Kidney (tissue), 14 donors: ENCODE data around the gene ADCK2. TPM values are rescaled to one million over a fixed set of nuclear protein-coding genes. Genes with fewer than 3 reads are reported as not detected.
"Not testable (repeated sequence)": the region's sequence is repeated elsewhere in the genome, so short reads cannot be mapped to it uniquely, and the experiment has no call there.

Experiments used
- DNase-seq, 5 donors: peaks; one replicate each; pipeline ENCODE4 v3.0.0-alpha.2; 2013 to 2020
- FAIRE-seq: peaks from 2 replicates; lab custom pipeline; 2012; peaks lifted over from hg19 to GRCh38; lab: Jason Lieb, UNC
- H3K27ac ChIP-seq, 2 donors: one replicate each; pipeline ENCODE4 v1.7.0; 2013; ENCODE audit warnings: low read depth in 2 of 2, low read length in 2 of 2, inconsistent platforms in 1 of 2
- H3K27me3 ChIP-seq: one replicate; pipeline ENCODE4 v1.7.1; 2013; ENCODE audit warnings: low read length, inconsistent platforms; ENCODE audit not compliant: control insufficient read depth, insufficient read depth
- H3K36me3 ChIP-seq, 3 donors: one replicate each; pipeline versions ENCODE4 v1.7.0 to v1.7.1; 2013; ENCODE audit warnings: low read length in 3 of 3, control low read depth in 1 of 3, inconsistent platforms in 1 of 3; ENCODE audit not compliant: insufficient read depth in 3 of 3, control insufficient read depth in 2 of 3
- H3K4me1 ChIP-seq, 3 donors: one replicate each; pipeline versions ENCODE4 v1.7.0 to v1.7.1; 2013; ENCODE audit warnings: low read length in 3 of 3, inconsistent platforms in 1 of 3, low read depth in 1 of 3; ENCODE audit not compliant: control insufficient read depth in 2 of 3, insufficient read depth in 2 of 3
- H3K4me3 ChIP-seq, 3 donors: one replicate each; pipeline versions ENCODE4 v1.7.0 to v1.8.1; 2013; ENCODE audit warnings: low read length in 3 of 3, control low read depth in 1 of 3, inconsistent platforms in 1 of 3
- H3K9ac ChIP-seq, 3 donors: one replicate each; pipeline versions ENCODE4 v1.7.0 to v1.7.1; 2013; ENCODE audit warnings: low read length in 3 of 3, control low read depth in 1 of 3, inconsistent platforms in 1 of 3
- H3K9me3 ChIP-seq, 3 donors: one replicate each; pipeline versions ENCODE4 v1.7.0 to v1.7.1; 2013; ENCODE audit warnings: low read length in 3 of 3, control low read depth in 1 of 3, inconsistent platforms in 1 of 3; ENCODE audit not compliant: control insufficient read depth in 2 of 3, insufficient read depth in 1 of 3
- CTCF ChIP-seq: IDR thresholded peaks from 3 replicates; pipeline ENCODE4 v1.5.1; 2012; ENCODE audit warnings: mild to moderate bottlenecking, moderate library complexity, borderline replicate concordance; ENCODE audit not compliant: insufficient read depth; ENCODE audit errors: extremely low read depth
- intact Hi-C: fragments of 100-400 bp; cut with DNase I; formaldehyde crosslinking; loops from one replicate; pipeline ENCODE4 v1.11.1; 2022
- polyA plus RNA-seq: library from polyadenylated mRNA; stranded (reverse); fragments of 350-450 nt; fragmentation: Illumina TruSeq; extraction: RNeasy Lipid Tissue Mini Kit (QIAGEN cat#74804); gene quantifications from one replicate; pipeline ENCODE4 v1.2.3, GENCODE V29; 2014; ENCODE audit warnings: low read depth, low replicate concordance; ENCODE audit not compliant: insufficient read depth
- total RNA-seq: library from RNA; stranded (reverse); fragmentation: NEBNext Ultra II Directional; extraction: Animal tissue kit (Norgen Biotek cat#: 25700); gene quantifications from one replicate; pipeline ENCODE4 v1.2.1, GENCODE V29; 2021
- donor health status: control.
- donor health status: control.
- donor health status: control.
- donor health status: control.
- donor health status: control.
- donor health status: DM: yes; HTN: yes; CAD: no.
- donor health status: Normal renal cell carcinoma (clear cell type).

Gene ADCK2
- total and polyA plus RNA-seq, 2 donors from 2014 or later, result 18.7 to 18.8 TPM

- H3K9me3 ChIP-seq, result no peaks in the 10 kb centered on the region
- no peak overlapping the region for H3K4me3 ChIP-seq
- no peaks in the 10 kb centered on the region for H3K4me1 ChIP-seq
- FAIRE-seq (no peak), DNase-seq (no peak)
- H3K27me3 ChIP-seq, result no peaks in the 10 kb centered on the region
- H3K36me3 ChIP-seq, result no peaks in the 10 kb centered on the region
- intact Hi-C loops, result no loop called here
- no peak overlapping the region for H3K9ac ChIP-seq
- TF ChIP-seq CTCF, result no peak
- H3K27ac ChIP-seq, result no peak overlapping the region
These were observed 15.6 kb downstream of the ADCK2 start for GRCh38 chr7:140688341-140688740.

- FAIRE-seq (no peak), DNase-seq (no peak)
- Histone ChIP-seq H3K27ac (no peak overlapping the region), H3K4me3 (no peak overlapping the region), H3K27me3 (no peaks in the 10 kb centered on the region), H3K4me1 (no peaks in the 10 kb centered on the region), H3K36me3 (no peaks in the 10 kb centered on the region), H3K9ac (no peak overlapping the region), H3K9me3 (no peaks in the 10 kb centered on the region)
- TF ChIP-seq CTCF, result no peak
- intact Hi-C loops, result no loop called here
These were observed 16.7 kb downstream of the ADCK2 start for GRCh38 chr7:140689199-140690152.

GRCh38 chr7:140691376-140692045, 18.8 kb downstream of the ADCK2 start:
- intact Hi-C loops, result no loop called here
- no peak for FAIRE-seq
- Histone ChIP-seq H3K9me3 (no peaks in the 10 kb centered on the region), H3K27me3 (no peaks in the 10 kb centered on the region), H3K4me1 (peaks cover 0 to 3% (median 0%) of the 10 kb centered on the region in 3 donors), H3K36me3 (no peaks in the 10 kb centered on the region), H3K9ac (no peak overlapping the region), H3K27ac (no peak overlapping the region), H3K4me3 (no peak overlapping the region)
- DNase-seq, result peak in 1 of 5 donors; percentile 46
- TF ChIP-seq CTCF, result no peak

- H3K4me3 ChIP-seq, intact Hi-C loops, H3K36me3 ChIP-seq, H3K27ac ChIP-seq, DNase-seq, FAIRE-seq, H3K9ac ChIP-seq, H3K27me3 ChIP-seq, H3K9me3 ChIP-seq: not testable (repeated sequence)
- H3K4me1 ChIP-seq, result peaks cover 0 to 11% (median 9%) of the 10 kb centered on the region in 3 donors
These were observed 21.1 kb downstream of the ADCK2 start for GRCh38 chr7:140693849-140694248.
